A673 (cell line): Measurements from ENCODE around the gene NR1I3.

ENCODE experiments used
- CTCF ChIP-seq: fragments of 300-800, 200-600 bp; sonication (generic); conservative IDR thresholded peaks from 2 replicates; pipeline ENCODE4 v1.5.1; 2017; ENCODE audit warnings: low read depth, mild to moderate bottlenecking, antibody characterized with exemption, low read length, moderate library complexity, mixed read lengths
- EZH2 ChIP-seq: fragments of 200-600 bp; sonication (generic); IDR thresholded peaks from 2 replicates; pipeline ENCODE4 v1.6.1; 2017; ENCODE audit warnings: borderline replicate concordance, low read depth, mild to moderate bottlenecking, mixed read lengths, antibody characterized with exemption, low read length; ENCODE audit not compliant: poor library complexity, severe bottlenecking

GRCh38 chr1:161191971-161192370 lies 46.0 kb downstream of the NR1I3 start:
- TF ChIP-seq CTCF (no peak), EZH2 (no peak)
